ENCODE measurements around the gene TMEM171.

The TMEM171 gene

GRCh38 chr5:73122875-73123810, 2.8 kb downstream of the TMEM171 start:
- no peak for DNase-seq

- no peak for DNase-seq
These were observed 4.9 kb downstream of the TMEM171 start for GRCh38 chr5:73125289-73125688.

DNA sequence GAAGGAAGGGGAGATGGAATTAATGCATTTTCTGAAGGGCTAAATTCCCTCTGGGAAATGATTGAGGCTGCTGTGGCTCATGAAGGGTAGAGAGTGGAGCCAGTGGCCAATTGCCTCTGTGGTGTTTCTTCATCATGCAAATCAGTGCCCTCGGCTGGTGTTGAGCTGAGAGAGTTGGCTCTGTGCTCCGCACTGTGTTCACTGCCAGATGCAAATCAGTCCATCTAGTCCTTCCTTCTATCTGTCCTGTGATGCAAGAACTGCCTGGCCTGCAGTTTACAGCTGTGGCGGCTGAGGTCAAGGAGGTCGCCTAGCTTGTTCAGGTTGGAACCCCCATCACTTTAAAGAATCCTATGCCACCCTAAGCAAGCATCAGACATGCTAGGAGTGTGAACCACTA, 6.0 kb downstream of the TMEM171 start:
- no peak for DNase-seq

GRCh38 chr5:73126957-73127356, 6.6 kb downstream of the TMEM171 start:
- DNase-seq = no peak

- DNase-seq = no peak
These were observed 8.8 kb downstream of the TMEM171 start for GRCh38 chr5:73129143-73129542.

DNA sequence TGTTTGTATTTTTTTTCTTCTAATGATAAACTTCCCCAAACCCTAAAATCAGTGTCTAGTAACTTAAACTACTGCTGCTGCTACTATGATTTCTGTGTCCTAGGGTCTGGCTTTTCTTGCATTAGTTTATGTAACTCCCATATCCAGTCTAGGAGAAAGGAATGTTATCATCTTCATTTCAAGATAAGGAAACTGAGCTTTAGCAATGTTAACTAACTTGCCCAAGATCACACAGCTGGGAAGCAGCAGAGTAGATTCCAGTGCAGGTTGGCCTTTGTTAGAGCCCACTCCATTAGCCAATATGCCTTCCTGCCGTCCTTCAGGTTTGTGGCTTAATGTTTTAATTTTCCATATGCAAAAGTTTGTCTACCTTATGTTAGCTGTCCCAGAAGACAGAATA, 10.4 kb downstream of the TMEM171 start:
- DNase-seq = no peak

DNA sequence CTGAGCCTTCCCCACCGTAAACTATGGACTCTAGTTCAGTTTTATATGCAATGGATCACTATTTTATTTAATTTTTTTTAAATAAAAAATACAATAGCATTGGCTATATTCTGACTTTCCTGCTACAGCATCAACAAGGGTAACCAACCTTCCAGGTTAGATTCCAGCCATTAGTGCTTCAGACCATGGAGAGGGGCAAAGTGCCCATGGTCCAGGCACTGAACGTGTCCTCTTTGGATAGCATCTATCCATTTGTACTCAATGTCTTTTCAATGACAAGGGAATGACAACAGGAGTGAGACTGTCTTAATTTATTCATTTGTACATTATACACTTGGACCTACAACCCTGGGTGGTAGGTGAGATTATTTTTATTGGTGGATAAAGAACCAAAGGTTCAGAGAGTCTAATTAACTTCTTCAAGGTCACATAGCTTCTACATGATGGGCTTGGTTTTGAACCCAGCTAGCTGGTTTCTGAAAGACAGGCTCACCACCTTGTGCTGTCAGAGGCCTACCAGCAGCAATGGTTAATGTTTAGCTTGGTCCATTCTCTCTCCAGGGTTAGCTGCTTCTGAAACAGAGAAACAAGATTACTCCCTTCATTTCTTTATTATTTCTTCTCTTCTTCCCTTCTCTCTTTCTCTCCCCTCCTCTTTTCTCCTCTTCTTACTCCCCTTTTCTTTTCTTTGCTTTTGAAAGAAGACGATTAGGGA, 11.5 kb downstream of the TMEM171 start:
- DNase-seq = no peak

GRCh38 chr5:73132759-73133158, 12.4 kb downstream of the TMEM171 start:
- no peak for DNase-seq

GRCh38 chr5:73135021-73135420, 14.6 kb downstream of the TMEM171 start:
- no peak for DNase-seq

- DNase-seq = no peak
These were observed 15.2 kb downstream of the TMEM171 start for GRCh38 chr5:73135429-73136054.

- DNase-seq = no peak
These were observed 15.7 kb downstream of the TMEM171 start for GRCh38 chr5:73136055-73136562.

- no peak for DNase-seq
These were observed 17.5 kb downstream of the TMEM171 start for GRCh38 chr5:73137563-73138530.

GRCh38 chr5:73139485-73139884, 19.1 kb downstream of the TMEM171 start:
- DNase-seq = no peak

GRCh38 chr5:73140801-73141200, 20.4 kb downstream of the TMEM171 start:
- no peak for DNase-seq

GRCh38 chr5:73142035-73142434, 21.7 kb downstream of the TMEM171 start:
- no peak for DNase-seq

DNA sequence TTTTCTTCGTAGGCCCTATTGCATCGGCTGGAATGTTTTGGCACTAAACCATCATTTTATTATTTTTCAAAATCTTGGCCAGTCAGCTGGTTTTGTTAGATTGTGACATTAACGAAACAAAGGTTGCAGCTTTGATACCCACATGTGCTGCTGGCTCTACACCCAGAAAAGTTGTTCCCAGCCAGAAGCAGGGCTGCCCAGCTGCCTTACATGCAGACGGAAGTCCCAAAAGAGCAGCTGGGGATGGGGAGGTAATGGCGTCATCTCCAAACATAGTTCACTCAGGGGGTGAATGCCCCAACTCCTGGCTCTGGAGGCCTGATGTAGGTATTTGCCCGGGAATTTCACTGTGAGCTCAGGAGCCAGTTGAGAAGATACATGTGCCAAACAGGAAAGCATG, 23.3 kb downstream of the TMEM171 start:
- no peak for DNase-seq

DNA sequence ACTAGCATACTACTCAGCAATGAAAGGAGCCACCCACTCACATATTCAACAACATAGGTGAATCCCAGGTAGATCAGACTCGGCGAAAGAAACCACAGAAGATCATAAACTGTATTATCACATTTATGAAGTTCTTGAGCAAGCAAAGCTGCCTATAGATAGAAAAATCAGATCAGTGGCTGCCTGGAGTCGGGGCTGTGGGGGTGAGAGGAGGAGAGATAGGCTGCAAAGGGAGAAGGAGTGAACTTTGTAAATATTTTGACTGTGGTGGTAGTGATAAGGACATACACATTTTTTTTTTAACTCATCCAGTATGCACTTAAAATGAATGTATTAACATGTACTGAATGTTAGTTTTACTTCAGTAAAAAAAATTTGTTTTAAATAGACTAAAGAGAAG, 29.2 kb downstream of the TMEM171 start:
- no peak for DNase-seq

DNA sequence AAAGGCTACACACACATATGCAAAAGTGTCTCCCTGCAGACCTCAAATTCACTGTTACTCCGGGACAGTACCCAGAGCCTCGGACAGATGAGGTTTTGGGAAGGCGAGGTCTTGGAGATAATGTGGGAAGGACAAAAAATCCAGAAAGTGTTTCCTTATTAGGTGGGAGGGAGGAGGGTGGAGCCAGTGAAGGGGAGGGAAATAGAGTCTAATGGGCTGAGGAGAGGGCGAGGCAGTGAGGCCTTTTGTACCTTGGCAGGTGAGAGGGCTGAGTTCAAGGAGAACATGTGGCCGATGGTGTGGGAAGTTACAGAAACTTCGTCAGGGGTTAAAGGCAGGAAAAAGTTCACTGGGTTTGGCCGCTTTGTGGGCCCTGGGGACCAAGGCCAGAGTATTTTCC, 30.5 kb downstream of the TMEM171 start:
- DNase-seq = no peak

GRCh38 chr5:73151766-73152410, 31.5 kb downstream of the TMEM171 start:
- DNase-seq = no peak

DNA sequence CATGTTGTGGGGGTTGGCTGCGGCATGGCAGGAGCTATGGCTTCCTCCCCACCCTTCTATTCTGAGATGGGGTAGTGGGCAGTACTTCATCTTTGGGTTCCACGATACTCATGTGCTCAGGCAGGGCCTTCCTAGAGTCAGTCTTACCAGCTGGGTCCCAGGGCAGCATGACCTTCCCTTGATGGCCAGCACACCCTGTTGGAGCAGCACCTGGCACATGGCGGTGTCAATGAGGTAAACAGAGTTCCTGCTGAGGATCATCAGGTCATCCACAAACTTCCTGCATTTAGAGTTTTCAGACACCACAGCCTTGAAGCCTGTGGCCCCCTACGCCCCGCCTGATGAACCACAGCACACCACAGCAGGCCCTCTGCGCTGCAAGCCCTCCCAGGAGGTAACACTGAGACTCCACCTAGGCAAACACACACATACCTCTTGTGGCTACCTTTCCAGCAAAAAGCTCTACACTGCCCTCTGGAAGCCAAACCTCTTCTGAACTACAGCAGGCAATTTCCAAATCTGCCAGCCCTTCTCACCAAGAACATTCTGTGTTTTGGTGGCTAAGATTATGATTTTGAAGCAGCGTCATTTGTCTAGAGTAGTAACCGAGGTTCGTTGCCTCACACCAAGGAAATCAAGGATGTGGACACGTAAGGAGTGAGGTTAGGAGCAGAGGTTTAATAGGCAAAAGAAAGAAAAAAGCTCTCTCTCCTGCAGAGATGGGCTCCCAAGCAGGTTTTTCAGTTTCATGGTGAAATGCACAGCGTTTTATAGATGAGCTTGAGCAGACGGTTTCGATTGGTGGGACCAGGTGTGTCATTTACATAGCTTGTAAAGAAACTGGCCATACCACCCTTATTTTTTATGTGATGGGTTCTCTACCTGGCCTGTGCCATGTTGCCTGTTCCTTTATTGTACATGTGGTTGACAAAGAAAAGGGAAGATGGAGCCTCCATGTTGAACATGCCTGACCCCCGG, 32.3 kb downstream of the TMEM171 start:
- no peak for DNase-seq

Measured in CD4-positive, alpha-beta T cell treated with Interleukin-17A for 1 hour (primary cell).